Calu3 (cell line): ENCODE measurements around the gene CLEC18C. TPM values are rescaled to one million over a fixed set of nuclear protein-coding genes. Genes with fewer than 3 reads are reported as not detected.

Source experiments
- BruUV-seq: library from RNA; stranded (reverse); fragments of 400-500 nt; replicated peaks from 2 replicates; lab custom pipeline; 2021; lab: Mats Ljungman, UMichigan
- CTCF ChIA-PET: fragments of 300-600 bp; sonication (Branson Sonifier 250); formaldehyde crosslinking; loops from one replicate; lab custom pipeline; 2022; ENCODE audit warnings: antibody characterized with exemption; lab: Charles Lee
- DNase-seq: peaks from one replicate; pipeline ENCODE4 v3.0.0; 2022
- H3K27ac Mint-ChIP-seq: one replicate; pipeline ENCODE4 v1.8.0; 2022; ENCODE audit warnings: mixed read lengths; ENCODE audit not compliant: unreplicated experiment
- H3K27me3 Mint-ChIP-seq: one replicate; pipeline ENCODE4 v1.8.0; 2022; ENCODE audit warnings: mixed read lengths; ENCODE audit not compliant: unreplicated experiment
- H3K36me3 Mint-ChIP-seq: one replicate; pipeline ENCODE4 v1.8.0; 2022; ENCODE audit warnings: mild to moderate bottlenecking, moderate library complexity, mixed read lengths; ENCODE audit not compliant: insufficient read depth, unreplicated experiment
- H3K4me1 Mint-ChIP-seq: one replicate; pipeline ENCODE4 v1.8.0; 2022; ENCODE audit warnings: mild to moderate bottlenecking, low read depth, mixed read lengths; ENCODE audit not compliant: unreplicated experiment
- H3K4me3 Mint-ChIP-seq: one replicate; pipeline ENCODE4 v1.8.0; 2022; ENCODE audit warnings: mild to moderate bottlenecking, low read depth, moderate library complexity, mixed read lengths; ENCODE audit not compliant: unreplicated experiment
- H3K9me3 Mint-ChIP-seq: one replicate; pipeline ENCODE4 v1.8.0; 2022; ENCODE audit warnings: low read depth, mixed read lengths; ENCODE audit not compliant: unreplicated experiment
- intact Hi-C: fragments of 100-400 bp; cut with micrococcal nuclease; formaldehyde crosslinking; loops from one replicate; pipeline ENCODE4 v1.10.0; 2022; ENCODE audit not compliant: unreplicated experiment
- total RNA-seq: library from RNA; stranded (reverse); gene quantifications from 2 replicates; pipeline ENCODE4 v1.2.3, GENCODE V29; 2022
- TF ChIP-seq, protein P1 (sequence below): fragments of 200-600 bp; IDR thresholded peaks from one replicate; pipeline ENCODE4 v1.8.0; 2022; ENCODE audit warnings: antibody characterized with exemption; ENCODE audit not compliant: unreplicated experiment

The CLEC18C gene
- total RNA-seq, 1 experiment from 2014 or later = 1.2 TPM

DNA sequence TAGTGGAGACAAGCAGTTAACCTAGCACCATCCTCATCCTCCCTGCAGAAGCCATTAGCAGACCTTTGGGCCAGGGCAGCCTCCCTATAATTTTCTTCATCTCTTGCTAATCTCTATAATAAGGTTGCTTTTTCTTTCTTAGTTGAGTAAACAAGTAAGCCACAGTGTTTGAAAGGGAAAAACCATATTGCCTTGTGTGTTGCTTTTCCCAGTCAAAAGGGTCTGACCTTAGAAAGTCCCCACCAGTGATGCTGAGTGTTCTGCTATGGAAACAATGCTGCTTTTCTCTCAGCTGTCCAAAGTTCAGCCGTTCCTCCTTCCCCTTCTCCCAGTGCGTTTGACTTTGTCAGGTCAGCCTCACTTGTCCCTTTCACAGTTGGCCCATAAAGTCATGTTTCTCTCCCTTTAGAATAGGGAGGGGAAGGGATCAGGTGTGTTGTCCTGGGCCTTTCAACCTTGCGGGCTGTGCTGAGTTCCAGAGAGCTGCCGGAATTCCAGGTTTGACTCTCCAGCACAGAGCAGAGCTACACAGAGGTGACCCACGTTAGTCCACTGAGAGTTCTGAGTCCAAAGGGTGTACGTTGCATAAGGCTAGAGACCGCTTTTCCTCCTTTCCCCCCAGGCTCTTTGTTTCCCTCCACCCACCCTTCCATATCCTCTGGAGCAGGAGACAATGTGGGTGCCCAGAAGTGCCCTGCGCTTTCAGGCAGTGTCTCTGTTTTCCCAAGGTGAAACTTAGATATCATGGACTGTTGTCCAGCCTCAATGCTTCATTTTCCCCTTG lies 15.9 kb upstream of the CLEC18C start:
- TF ChIP-seq, protein P1, sequence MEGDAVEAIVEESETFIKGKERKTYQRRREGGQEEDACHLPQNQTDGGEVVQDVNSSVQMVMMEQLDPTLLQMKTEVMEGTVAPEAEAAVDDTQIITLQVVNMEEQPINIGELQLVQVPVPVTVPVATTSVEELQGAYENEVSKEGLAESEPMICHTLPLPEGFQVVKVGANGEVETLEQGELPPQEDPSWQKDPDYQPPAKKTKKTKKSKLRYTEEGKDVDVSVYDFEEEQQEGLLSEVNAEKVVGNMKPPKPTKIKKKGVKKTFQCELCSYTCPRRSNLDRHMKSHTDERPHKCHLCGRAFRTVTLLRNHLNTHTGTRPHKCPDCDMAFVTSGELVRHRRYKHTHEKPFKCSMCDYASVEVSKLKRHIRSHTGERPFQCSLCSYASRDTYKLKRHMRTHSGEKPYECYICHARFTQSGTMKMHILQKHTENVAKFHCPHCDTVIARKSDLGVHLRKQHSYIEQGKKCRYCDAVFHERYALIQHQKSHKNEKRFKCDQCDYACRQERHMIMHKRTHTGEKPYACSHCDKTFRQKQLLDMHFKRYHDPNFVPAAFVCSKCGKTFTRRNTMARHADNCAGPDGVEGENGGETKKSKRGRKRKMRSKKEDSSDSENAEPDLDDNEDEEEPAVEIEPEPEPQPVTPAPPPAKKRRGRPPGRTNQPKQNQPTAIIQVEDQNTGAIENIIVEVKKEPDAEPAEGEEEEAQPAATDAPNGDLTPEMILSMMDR = no peak
- DNase-seq = no peak
- no peaks in the 10 kb centered on the region for H3K27me3 Mint-ChIP-seq
- CTCF ChIA-PET = no interaction called here
- H3K27ac Mint-ChIP-seq = no peak overlapping the region
- H3K4me3 Mint-ChIP-seq = no peak overlapping the region
- H3K36me3 Mint-ChIP-seq = peaks cover 33% of the 10 kb centered on the region
- intact Hi-C loops = no loop called here
- H3K9me3 Mint-ChIP-seq = no peaks in the 10 kb centered on the region
- no TSS peak for BruUV-seq
- H3K4me1 Mint-ChIP-seq = peaks cover 9% of the 10 kb centered on the region

DNA sequence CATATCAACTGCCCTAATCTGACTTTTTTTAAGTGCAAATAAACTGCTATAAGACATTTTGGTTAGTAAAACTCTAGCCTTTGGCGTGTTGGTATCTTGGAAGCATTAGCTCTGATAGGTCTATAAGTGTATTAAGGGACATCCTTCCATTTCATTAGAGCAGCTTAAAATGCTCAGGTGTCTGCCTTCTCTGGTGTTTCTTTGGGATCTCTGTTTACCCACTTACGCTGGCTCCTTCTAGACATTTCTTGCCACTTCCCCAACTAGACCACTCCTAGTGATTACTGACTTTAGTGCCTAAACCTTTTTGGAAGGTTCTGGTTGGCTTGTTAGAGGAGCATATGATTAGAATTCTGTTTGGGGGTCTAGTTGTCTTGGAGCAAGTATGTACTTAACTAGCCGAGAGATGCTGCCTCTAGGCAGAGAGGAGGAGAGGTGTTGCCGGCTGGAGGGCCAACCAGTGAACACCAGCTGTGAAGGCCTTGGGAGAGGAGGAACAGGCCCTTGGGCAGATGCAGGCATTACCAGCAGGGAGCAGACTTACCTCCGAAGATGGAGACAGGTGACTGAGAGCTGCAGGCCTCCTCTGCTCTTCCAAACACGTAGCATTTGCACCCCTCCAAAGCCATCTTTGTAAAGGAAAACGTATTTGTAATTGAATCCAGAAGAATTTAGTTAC lies 15.2 kb upstream of the CLEC18C start:
- CTCF ChIA-PET = no interaction called here
- no peak overlapping the region for H3K4me3 Mint-ChIP-seq
- BruUV-seq = TSS peak; percentile 6
- DNase-seq = no peak
- peaks cover 9% of the 10 kb centered on the region for H3K4me1 Mint-ChIP-seq
- TF ChIP-seq, protein P1 = no peak
- no peaks in the 10 kb centered on the region for H3K27me3 Mint-ChIP-seq
- no peak overlapping the region for H3K27ac Mint-ChIP-seq
- no peaks in the 10 kb centered on the region for H3K9me3 Mint-ChIP-seq
- H3K36me3 Mint-ChIP-seq = peaks cover 28% of the 10 kb centered on the region
- intact Hi-C loops = no loop called here

DNA sequence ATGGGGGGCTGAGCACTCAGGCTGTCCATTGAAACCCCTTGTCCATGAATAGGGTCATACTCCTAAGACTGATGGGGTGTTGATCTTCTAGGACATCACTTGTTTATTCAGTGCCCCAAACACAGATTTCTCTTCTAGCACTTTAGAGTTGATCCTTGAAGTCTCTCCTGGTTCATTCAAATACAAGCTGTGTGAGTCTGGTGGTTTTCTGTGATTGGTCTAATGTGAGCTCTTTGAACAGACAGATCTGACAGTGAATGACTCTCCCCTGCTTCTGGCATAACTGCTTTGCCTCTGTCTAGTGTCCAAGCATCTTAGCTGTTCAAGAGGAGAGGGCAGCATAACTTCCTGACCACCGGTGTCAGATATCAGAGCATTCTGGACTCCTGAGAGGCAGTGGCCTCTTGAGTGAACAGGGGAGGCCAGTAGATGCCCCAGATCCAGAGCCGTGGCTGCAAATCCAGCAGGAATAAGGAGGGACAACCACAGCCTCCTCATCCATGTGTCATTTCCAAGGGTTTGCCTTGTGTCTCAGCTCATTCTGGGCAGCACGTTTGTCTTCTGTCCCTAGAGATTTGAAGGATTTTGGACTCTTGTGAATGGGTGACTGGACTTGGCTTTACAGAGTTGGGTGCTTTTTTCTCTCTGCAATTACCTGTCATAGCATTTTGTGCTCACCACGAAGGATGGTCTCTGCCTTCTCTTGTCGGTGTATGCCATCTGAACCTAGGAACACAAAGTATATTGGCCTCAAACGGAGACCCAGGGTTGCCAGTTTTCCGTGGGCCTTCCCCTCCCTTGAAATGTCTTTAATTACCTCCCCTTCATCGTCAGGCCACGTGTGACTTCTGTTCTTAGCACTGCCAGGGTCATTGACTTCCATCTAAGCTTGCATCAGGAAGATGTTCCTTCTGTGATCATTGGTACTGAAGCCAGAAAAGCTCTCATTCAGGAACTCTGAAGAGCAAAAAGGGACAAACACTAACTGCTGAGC lies 13.9 kb upstream of the CLEC18C start:
- H3K4me1 Mint-ChIP-seq = peaks cover 9% of the 10 kb centered on the region
- H3K36me3 Mint-ChIP-seq = peaks cover 21% of the 10 kb centered on the region
- H3K4me3 Mint-ChIP-seq = no peak overlapping the region
- H3K9me3 Mint-ChIP-seq = no peaks in the 10 kb centered on the region
- no TSS peak for BruUV-seq
- CTCF ChIA-PET = interaction anchor here (0.6 kb wide), 1 partner anchor 96 kb away, joined by 5 read pairs; no protein-coding TSS in a partner anchor
- no peak overlapping the region for H3K27ac Mint-ChIP-seq
- intact Hi-C loops = loop anchor here (10.0 kb wide), 1 partner anchor 495 kb away; no protein-coding TSS in a partner anchor
- no peaks in the 10 kb centered on the region for H3K27me3 Mint-ChIP-seq
- TF ChIP-seq, protein P1 = no peak
- DNase-seq = no peak

DNA sequence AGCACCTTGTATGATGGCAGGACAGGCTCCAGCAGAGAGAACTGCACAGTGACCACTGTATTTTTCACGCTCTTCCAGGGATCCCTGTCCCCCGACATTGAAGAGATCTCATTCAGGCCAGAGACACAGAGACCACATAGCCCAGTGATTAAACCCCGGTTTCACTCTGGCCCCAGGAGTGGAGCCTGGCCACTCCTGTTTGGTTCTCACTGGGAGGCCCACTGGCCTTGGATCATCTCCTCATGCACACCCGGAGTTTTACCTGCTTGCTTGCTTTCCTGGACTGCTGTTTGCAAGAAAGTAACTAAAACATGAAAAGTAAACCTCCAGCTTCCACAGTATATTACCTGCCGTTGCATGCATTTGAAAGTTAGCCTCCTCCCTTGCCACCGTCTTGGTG lies 13.2 kb upstream of the CLEC18C start:
- peaks cover 21% of the 10 kb centered on the region for H3K36me3 Mint-ChIP-seq
- intact Hi-C loops = loop anchor here (10.0 kb wide), 1 partner anchor 494 kb away; no protein-coding TSS in a partner anchor
- no peak overlapping the region for H3K27ac Mint-ChIP-seq
- DNase-seq = no peak
- H3K4me1 Mint-ChIP-seq = peaks cover 9% of the 10 kb centered on the region
- TF ChIP-seq, protein P1 = no peak
- no peaks in the 10 kb centered on the region for H3K27me3 Mint-ChIP-seq
- CTCF ChIA-PET = no interaction called here
- H3K9me3 Mint-ChIP-seq = no peaks in the 10 kb centered on the region
- no TSS peak for BruUV-seq
- H3K4me3 Mint-ChIP-seq = no peak overlapping the region
